NCI-H1436 treated with DMSO at 0.1 percent for 48 hours (cell line): ENCODE results near the gene CLEC4A.
"Not testable (repeated sequence)": the region's sequence is repeated elsewhere in the genome, so short reads cannot be mapped to it uniquely, and the experiment has no call there.

Experiments used
- DNase-seq: peaks from one replicate; lab custom pipeline; 2025; lab: John Stamatoyannopoulos, UW

CLEC4A gene

GRCh38 chr12:8123124-8123912, at the start of gene CLEC4A:
CLEC4A (plus strand) TSS chr12:8123617; CDS start chr12:8123879, 262 bp downstream.
- no peak for DNase-seq

DNA sequence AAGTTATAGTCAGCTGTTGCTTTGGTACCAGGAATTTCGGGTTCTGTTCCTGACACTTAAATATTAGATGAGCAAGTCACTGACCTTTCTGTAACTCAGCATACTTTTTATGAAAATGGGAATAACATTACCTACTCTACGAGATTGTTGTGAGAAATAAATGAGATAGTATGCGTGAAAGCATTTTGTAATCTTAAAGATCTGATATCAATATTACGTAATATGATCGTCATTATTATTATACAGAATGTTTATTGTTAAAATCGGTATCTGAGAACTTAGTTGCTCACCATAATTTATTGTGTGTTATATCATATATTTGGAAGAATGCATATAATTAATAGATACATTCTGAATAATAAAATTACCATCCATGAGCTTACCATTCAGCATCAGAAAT, 47.5 kb upstream of the CLEC4A start:
- DNase-seq = no peak

DNA sequence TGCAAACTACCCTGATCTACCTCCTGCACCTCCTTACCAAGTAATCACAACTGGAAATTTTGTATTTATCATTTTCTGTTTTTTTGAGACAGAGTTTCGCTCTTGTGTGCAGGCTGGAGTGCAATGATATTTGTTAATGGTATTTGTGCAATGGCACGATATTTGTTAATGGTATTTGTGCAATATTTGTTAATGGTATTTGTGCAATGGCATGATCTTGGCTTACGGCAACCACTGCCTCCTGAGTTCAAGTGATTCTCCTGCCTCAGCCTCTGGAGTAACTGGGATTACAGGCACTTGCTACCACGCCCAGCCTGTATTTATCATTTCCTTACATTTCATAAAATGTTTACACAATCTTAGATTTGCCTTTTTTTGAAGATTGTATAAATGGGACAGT, 47.1 kb upstream of the CLEC4A start:
- DNase-seq = no peak

DNA sequence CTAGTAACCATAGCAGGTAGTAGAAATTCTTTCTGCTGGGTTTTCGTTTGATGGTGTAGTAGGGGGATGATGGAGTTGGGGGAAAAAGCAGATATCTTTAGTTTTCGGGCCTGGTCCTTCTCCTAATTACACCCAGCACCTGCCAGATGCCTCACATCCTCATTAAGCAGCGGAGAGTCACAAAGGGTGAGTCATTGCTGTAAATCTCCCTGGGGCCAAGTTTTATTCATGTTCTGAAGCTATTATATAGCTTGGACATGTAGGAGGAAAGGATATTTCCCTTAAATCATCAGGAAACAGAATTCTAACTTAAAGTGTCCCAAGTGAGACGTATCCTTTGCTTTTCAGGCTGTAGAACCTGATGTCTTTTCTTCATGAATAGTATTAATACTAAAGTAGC, 46.2 kb upstream of the CLEC4A start:
- DNase-seq = peak; percentile 11

DNA sequence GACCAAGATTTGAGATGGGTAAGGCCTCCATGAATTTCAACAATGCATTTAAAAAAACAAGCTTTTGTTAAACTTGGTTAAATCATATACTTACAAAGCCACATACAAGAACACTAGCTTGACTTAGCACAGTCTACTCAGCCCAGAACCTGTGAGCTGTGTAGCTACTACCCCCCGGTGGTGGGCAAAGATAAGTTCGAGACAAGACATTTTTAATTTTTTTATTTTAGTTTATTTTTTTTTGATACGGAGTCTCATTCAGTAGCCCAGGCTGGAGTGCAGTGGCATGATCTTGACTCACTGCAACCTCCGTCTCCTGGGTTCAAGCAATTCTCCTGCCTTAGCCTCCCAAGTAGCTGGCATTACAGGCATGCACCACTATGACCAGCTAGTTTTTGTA, 45.0 kb upstream of the CLEC4A start:
- peak; percentile 8 for DNase-seq

GRCh38 chr12:8078916-8079315, 44.5 kb upstream of the CLEC4A start:
- no peak for DNase-seq

GRCh38 chr12:8080120-8080519, 43.3 kb upstream of the CLEC4A start:
- no peak for DNase-seq

DNA sequence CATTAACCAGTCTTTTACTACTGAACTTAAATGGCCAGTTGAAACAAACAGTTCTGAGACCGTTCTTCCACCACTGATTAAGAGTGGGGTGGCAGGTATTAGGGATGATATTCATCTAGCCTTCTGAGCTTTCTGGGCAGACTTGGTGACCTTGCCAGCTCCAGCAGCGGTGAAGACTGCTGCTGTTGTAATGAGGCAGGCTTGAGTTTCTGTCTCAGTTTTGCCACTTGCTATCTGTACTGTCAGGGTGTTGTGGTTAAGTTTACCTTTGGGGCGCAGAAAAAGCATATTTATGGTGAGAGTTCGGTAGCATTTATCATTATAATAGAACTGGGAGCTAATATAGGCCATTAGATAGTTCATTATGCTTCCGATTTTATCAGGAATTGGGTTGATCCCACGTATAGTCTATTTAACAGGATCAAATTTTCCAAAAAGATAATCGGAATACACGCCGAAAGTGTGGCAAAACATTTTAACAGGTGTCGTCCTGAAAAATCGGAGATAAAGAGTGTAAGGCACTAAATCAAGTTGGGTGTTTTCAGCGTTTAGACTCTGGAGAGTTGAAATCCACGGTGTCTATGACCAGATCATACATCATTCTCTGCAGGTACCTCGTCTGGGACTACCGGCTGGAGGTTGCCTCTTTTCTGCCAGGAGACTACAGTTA, 42.0 kb upstream of the CLEC4A start:
- DNase-seq = no peak

DNA sequence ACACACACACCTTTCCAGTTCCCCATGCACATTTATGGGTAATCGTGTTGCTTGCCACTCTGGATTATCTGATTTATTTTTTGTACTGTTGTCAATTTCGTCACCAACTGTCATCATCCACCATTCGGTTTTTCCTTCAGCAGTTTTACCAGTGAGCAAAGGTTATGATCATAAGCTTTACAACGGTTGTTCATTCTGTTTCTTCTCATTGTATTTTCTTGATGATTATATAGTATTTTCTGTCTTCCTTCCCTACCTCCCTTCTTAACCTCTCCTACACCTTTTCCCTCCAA, 40.7 kb upstream of the CLEC4A start:
- DNase-seq = no peak

DNA sequence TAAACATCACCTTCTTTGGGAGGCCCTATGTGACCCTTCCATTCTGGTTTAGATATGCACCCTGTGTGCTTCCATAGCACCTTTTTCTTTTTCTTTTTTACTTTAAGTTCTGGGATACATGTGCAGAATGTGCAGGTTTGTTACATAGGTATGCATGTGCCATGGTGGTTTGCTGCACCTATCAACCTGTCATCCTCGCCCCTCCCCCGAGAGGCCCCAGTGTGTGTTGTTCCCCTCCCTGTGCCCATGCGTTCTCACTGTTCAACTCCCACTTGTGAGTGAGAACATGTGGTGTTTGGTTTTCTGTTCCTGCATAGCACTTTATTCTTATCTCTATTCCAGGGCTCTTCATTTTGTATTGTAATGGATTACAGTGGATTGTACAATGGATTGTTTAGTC, 39.1 kb upstream of the CLEC4A start:
- not testable (repeated sequence) for DNase-seq

DNA sequence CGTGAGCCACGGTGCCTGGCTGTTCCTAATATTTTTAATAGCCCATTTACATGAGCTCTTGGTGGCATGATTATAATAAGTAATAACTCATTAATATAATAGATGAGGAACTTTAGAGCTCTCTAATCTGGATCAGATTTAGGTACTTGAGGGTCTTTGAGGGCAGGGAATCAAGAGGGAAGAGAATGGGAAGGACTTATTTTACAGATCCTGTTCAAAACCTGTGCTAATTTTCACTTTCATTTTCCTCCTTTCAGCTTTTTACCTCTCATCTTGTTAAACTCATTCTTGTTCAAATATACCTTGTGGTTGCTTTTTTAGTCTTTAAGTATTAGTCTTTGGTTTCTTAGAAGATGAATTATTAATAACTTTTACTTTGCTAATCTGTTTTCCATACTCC, 35.8 kb upstream of the CLEC4A start:
- DNase-seq = no peak

GRCh38 chr12:8088574-8088973, 34.8 kb upstream of the CLEC4A start:
- DNase-seq = no peak

DNA sequence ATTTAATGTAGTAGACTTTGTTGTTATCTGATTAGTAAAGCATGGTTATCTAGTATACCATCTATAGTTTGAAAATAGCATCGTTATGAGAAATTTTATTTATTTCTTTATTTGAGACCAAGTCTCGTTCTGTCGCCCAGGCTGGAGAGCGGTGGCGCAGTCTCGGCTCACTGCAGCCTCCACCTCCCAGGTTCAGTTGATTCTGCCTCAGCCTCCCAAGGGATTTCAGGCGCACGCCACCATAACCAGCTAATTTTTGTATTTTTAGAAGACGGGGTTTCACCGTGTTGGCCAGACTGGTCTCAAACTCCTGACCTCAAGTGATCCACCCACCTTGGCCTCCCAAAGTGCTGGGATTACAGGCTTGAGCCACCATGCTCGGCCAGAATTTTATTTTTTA, 34.1 kb upstream of the CLEC4A start:
- DNase-seq = not testable (repeated sequence)

DNA sequence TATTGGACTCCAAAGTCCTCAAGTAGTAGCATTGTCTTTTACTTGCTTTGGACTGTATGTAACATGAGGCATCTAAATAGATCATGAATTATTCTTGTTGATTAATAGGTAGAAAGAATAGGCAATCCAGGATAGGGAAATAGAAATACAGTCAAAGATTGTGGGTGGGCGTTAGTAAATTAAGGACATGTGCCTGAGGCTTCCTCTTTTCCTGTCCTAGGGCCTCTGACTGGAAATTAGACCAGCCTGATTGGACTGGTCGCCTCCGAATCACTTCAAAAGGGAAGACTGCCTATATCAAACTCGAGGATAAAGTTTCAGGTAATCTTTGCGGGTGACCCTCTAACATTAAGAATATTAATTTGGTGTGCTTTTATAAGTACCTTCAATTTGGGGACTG, 33.7 kb upstream of the CLEC4A start:
- no peak for DNase-seq

- DNase-seq = no peak
Measured at GRCh38 chr12:8093291-8093690, 30.1 kb upstream of the CLEC4A start.

GRCh38 chr12:8096281-8096915, 27.0 kb upstream of the CLEC4A start:
- DNase-seq = no peak

DNA sequence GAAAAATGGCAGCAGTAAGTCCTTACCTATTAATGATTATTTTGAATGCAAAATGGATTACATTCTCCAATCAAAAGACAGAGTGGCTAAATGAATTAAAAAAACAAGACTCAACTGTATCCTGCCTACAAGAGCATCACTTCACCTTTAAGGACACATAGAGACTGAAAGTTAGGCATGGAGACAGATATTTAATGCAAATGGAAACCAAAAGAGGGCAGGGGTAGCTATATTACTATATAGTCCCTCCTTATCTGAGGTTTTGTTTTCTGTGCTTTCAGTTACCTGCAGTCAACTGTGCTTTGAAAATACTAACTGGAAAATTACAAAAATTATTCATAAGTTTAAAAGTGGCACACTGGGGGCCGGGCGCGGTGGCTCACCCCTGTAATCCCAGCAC, 24.2 kb upstream of the CLEC4A start:
- DNase-seq = no peak

- no peak for DNase-seq
Measured at GRCh38 chr12:8108808-8109398, 14.5 kb upstream of the CLEC4A start.

- not testable (repeated sequence) for DNase-seq
Measured at GRCh38 chr12:8113117-8113516, 10.3 kb upstream of the CLEC4A start.

- no peak for DNase-seq
Measured at GRCh38 chr12:8120072-8120713, 3.2 kb upstream of the CLEC4A start.

DNA sequence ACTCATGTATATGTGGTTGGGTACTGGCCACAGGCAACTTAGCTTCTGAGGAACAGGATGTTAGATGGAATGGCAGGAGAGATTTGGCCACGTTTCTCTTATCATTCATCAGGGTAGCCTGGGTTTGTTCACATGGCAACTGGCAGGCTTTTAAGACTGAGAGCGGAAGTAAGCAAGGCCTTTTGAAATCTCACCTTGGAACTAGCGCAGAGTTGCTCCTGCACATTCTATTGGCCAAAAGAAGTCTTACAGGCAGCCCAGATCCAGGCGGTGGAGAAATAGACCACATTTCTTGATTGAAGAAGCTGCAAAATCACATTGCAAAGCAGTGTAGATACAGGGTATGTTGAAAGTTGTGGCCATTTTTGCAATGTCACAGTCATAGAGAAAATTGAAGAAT, 3.7 kb downstream of the CLEC4A start:
- no peak for DNase-seq

GRCh38 chr12:8133636-8134397, 10.4 kb downstream of the CLEC4A start:
- not testable (repeated sequence) for DNase-seq
